HG03025 (cell line): ENCODE data around the gene DEPDC5.
"Not testable (repeated sequence)": the region's sequence is repeated elsewhere in the genome, so short reads cannot be mapped to it uniquely, and the experiment has no call there.

Source experiments
- ATAC-seq: cut with Tn5 transposase; IDR thresholded peaks from one replicate; pipeline ENCODE4 v1.9.1; 2021; ENCODE audit warnings: mild to moderate bottlenecking, moderate library complexity; ENCODE audit not compliant: unreplicated experiment, low FRiP score

The DEPDC5 gene

GRCh38 chr22:31748490-31748889, 5.3 kb upstream of the DEPDC5 start:
- no peak for ATAC-seq

- ATAC-seq = peak; percentile 65
Observed at GRCh38 chr22:31749636-31750364, 4.0 kb upstream of the DEPDC5 start, which contains the start of gene PRR14L. PRR14L (minus strand) TSS chr22:31750132; CDS start chr22:31738860, 11,272 bp downstream.

DNA sequence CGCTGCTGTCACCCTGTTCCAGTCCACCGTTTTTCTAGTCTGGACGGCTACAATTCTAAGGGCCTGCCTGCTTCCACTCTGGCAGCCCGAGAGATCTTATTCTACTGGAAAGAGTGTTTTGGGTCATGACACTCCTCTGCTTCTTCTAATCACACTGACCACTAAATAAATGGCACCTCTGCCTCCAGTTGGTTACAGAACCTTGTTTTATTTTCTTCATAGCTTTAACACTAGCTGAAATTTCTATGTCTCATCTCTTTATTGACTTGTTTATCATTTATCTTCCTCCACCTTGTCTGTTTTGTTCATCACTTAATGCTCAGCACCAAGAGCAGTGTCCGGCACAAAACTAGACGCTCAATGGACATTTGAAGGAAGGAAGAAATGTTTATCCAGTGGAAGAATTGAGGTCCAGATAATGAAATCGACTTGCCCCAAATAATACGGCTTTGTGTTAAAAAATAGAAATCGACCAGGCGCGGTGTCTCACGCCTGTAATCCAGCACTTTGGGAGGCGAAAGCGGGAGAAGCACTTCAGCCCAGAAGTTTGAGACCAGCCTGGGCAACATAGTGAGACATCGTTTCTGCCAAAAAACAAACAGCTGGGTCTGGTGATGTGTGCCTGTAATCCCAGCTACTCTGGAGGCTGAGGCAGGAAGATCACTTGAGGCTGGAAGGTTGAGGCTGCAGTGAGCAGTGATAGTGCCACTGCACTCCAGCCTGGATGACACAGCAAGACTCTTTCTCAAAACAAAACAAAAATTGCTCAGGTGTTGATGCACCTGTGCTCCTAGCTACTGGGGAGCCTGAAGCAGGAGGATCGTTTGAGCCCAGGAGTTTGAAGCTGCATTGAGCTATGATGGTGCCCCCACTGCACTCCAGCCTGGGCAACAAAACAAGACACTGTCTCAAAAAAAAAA, 3.2 kb upstream of the DEPDC5 start:
- no peak for ATAC-seq

- ATAC-seq = no peak
Observed at GRCh38 chr22:31752096-31752847, 1.5 kb upstream of the DEPDC5 start.

DNA sequence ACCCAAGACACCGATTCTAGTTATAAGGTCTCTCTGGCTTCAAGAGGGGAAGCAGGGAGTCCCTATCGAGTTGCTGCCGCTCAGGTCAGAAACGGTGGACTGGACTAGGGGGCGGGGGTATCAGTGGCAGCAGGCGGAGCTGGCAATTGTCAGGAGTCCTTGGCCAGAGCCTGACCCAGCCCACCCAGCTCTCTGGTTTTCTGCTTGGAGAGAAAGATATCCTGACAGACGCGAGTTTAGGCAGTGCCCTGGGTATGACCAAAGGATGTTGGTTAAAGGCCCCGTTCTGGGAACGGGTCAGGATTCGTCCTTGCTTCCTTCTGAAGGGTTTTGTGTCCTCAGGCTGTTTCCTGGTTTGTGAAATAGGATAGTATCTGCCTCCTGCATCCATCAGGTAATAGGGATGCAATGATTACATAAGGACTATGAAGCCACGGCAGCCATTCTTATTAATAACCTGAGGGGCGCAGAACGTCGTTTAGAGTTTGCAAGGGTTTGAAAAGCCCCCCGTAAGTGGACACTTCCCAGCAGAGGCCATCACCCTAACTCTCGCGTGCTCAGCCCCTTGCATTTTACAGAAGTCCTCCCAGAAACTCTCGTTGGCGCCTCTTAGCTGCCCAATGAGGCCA, 700 bp upstream of the DEPDC5 start:
- ATAC-seq = peak; percentile 11

- no peak for ATAC-seq
Observed at GRCh38 chr22:31754813-31755212, 994 bp downstream of the DEPDC5 start.

- ATAC-seq = no peak
Observed at GRCh38 chr22:31757265-31757664, 3.4 kb downstream of the DEPDC5 start.

GRCh38 chr22:31758860-31759259, 5.0 kb downstream of the DEPDC5 start:
- not testable (repeated sequence) for ATAC-seq

- no peak for ATAC-seq
Observed at GRCh38 chr22:31764785-31765184, 11.0 kb downstream of the DEPDC5 start.

- ATAC-seq = no peak
Observed at GRCh38 chr22:31768422-31769059, 14.7 kb downstream of the DEPDC5 start.

DNA sequence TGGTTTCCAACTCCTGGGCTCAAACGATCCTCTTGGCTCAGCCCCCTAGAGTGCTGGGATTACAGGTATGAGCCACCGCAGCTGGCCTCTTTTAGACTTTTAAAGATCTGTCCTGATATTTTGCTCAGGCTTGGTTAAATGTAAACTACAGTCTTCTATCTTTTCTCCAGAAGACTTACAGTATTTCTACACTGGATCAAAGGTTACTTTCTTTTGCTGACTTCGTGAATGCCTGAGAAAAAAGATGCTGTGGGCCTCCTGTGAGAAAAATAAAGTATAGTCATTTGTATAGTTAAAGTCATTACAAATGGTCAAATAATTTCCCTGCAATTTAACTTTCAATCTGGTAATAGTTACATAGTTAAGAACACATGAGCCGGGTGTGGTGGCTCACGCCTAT, 19.6 kb downstream of the DEPDC5 start:
- ATAC-seq = no peak

GRCh38 chr22:31776231-31776630, 22.4 kb downstream of the DEPDC5 start:
- no peak for ATAC-seq

GRCh38 chr22:31789803-31790202, 36.0 kb downstream of the DEPDC5 start:
- ATAC-seq = no peak

GRCh38 chr22:31790240-31790639, 36.4 kb downstream of the DEPDC5 start:
- no peak for ATAC-seq

GRCh38 chr22:31799358-31799757, 45.5 kb downstream of the DEPDC5 start:
- ATAC-seq = not testable (repeated sequence)

DNA sequence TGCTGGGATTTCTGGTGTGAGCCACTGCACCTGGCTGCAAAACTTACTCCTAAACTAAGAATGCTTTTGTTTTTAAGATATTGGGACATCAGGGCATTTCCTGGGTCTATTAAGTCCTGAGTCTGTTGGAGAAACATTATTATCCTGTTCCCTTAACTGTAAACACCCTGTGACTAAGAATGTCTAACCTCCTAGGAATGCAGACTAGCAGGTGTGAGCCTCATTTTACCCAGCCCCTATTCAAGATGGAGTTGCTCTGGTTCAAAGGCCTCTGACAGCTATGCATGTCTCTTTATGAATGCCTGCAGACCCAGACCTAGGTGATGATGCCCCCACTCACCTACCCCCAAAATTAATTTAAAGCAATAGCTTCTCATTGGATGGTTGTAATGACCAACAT, 46.2 kb downstream of the DEPDC5 start:
- ATAC-seq = no peak

GRCh38 chr22:31800861-31801260, 47.0 kb downstream of the DEPDC5 start:
- ATAC-seq = not testable (repeated sequence)

GRCh38 chr22:31802575-31802974, 48.8 kb downstream of the DEPDC5 start:
- no peak for ATAC-seq

GRCh38 chr22:31806751-31807150, 52.9 kb downstream of the DEPDC5 start:
- no peak for ATAC-seq
